Tibial nerve (tissue), 4 donors: ENCODE measurements around the gene SORCS2. TPM values are rescaled to one million over a fixed set of nuclear protein-coding genes. Genes with fewer than 3 reads are reported as not detected.
A peak's percentile ranks its signal among the peaks of the same experiment; 100 is the strongest.

Source experiments
- DNase-seq, 2 donors: peaks; one replicate each; pipeline ENCODE4 v3.0.0-alpha.2; 2019; ENCODE audit warnings: low spot score in 2 of 2
- H3K27ac ChIP-seq, 4 donors: fragments of 200-600 bp; sonication (generic) in 3 of 4; one replicate each; pipeline ENCODE4 v1.5.1; 2017 to 2019; ENCODE audit warnings: mild to moderate bottlenecking in 1 of 4
- H3K27me3 ChIP-seq, 2 donors: fragments of 200-600 bp; sonication (generic) in 1 of 2; one replicate each; pipeline versions ENCODE4 v1.5.1 to v1.6.0; 2017 to 2019
- H3K36me3 ChIP-seq, 3 donors: fragments of 200-600 bp; sonication (generic); one replicate each; pipeline ENCODE4 v1.5.1; 2018 to 2019
- H3K4me1 ChIP-seq, 4 donors: fragments of 200-600 bp; sonication (generic) in 3 of 4; one replicate each; pipeline ENCODE4 v1.5.1; 2017 to 2019
- H3K4me3 ChIP-seq, 4 donors: fragments of 200-600 bp; sonication (generic) in 3 of 4; one replicate each; pipeline ENCODE4 v1.5.1; 2017 to 2019; ENCODE audit warnings: mild to moderate bottlenecking in 1 of 4, moderate library complexity in 1 of 4
- H3K9me3 ChIP-seq, 4 donors: fragments of 200-600 bp; sonication (generic) in 3 of 4; one replicate each; pipeline ENCODE4 v1.5.1; 2017 to 2019
- CTCF ChIP-seq, 5 experiments: fragments of 200-600 bp in 3 of 5; fragments of 450-650 bp in 2 of 5; sonication (generic) in 3 of 5; IDR thresholded peaks; one replicate each; pipeline ENCODE4 v1.5.1; 2016 to 2019; ENCODE audit warnings: antibody characterized with exemption in 5 of 5, mild to moderate bottlenecking in 3 of 5, moderate library complexity in 2 of 5
- EP300 ChIP-seq, 2 donors: sonication (generic); formaldehyde crosslinking; IDR thresholded peaks; one replicate each; pipeline ENCODE4 v1.6.1; 2017; ENCODE audit warnings: antibody characterized with exemption in 2 of 2, mild to moderate bottlenecking in 1 of 2
- POLR2A ChIP-seq, 2 donors: fragments of 450-650 bp; IDR thresholded peaks; one replicate each; pipeline ENCODE4 v1.6.1; 2017; ENCODE audit warnings: antibody characterized with exemption in 2 of 2, mild to moderate bottlenecking in 2 of 2, moderate library complexity in 2 of 2
- WGBS, 2 donors: methylation state at CpG; one replicate each; pipeline ENCODE4 v1.1.5; 2018; 5-methylcytosine and 5-hydroxymethylcytosine counted together
- total RNA-seq, 4 donors: library from RNA; depleted of rRNA; stranded (reverse); fragments of >200 nt; gene quantifications; one replicate each; pipeline ENCODE4 v1.1.0, GENCODE V29; 2016

Gene SORCS2
- total RNA-seq, 4 donors from 2014 or later, result 15.6 to 48.9 (median 38.3) TPM

GRCh38 chr4:7519638-7520376 lies 327.5 kb downstream of the SORCS2 start:
- Histone ChIP-seq H3K27ac (no peak overlapping the region), H3K27me3 (no peaks in the 10 kb centered on the region), H3K9me3 (no peaks in the 10 kb centered on the region), H3K4me1 (peaks cover 0 to 49% (median 3%) of the 10 kb centered on the region in 4 donors), H3K4me3 (no peak overlapping the region), H3K36me3 (no peaks in the 10 kb centered on the region)
- 74 to 84% methylated on average over 15 to 19 of the region's 19 CpGs for WGBS, 2 donors
- DNase-seq, result no peak
- no peak for TF ChIP-seq POLR2A (IDR thresholded peaks at IDR 0.05)
- TF ChIP-seq CTCF (IDR thresholded peaks at IDR 0.05), result no peak
- TF ChIP-seq EP300 (IDR thresholded peaks at IDR 0.05), result no peak

- Histone ChIP-seq H3K27me3 (no peaks in the 10 kb centered on the region), H3K9me3 (no peaks in the 10 kb centered on the region), H3K27ac (no peak overlapping the region), H3K4me3 (no peak overlapping the region), H3K4me1 (peaks cover 0 to 38% (median 0%) of the 10 kb centered on the region in 4 donors), H3K36me3 (no peaks in the 10 kb centered on the region)
- TF ChIP-seq POLR2A (IDR thresholded peaks at IDR 0.05) (no peak), CTCF (IDR thresholded peaks at IDR 0.05) (no peak), EP300 (IDR thresholded peaks at IDR 0.05) (no peak)
- WGBS, 2 donors, result 77 to 78% methylated on average over 6 of the region's 6 CpGs
- DNase-seq, result no peak
Observed at GRCh38 chr4:7521666-7522065, 329.3 kb downstream of the SORCS2 start.

GRCh38 chr4:7522452-7523220 lies 330.3 kb downstream of the SORCS2 start:
- Histone ChIP-seq H3K27me3 (no peaks in the 10 kb centered on the region), H3K4me3 (no peak overlapping the region), H3K9me3 (no peaks in the 10 kb centered on the region), H3K36me3 (no peaks in the 10 kb centered on the region), H3K4me1 (peaks cover 0 to 31% (median 0%) of the 10 kb centered on the region in 4 donors), H3K27ac (no peak overlapping the region)
- no peak for TF ChIP-seq CTCF (IDR thresholded peaks at IDR 0.05)
- TF ChIP-seq POLR2A (IDR thresholded peaks at IDR 0.05), result no peak
- TF ChIP-seq EP300 (IDR thresholded peaks at IDR 0.05), result no peak
- WGBS, 2 donors, result 68 to 69% methylated on average over 5 to 6 of the region's 6 CpGs
- no peak for DNase-seq

- WGBS, 2 donors, result 43 to 74% methylated on average over 3 to 12 of the region's 12 CpGs
- Histone ChIP-seq H3K4me1 (peaks cover 0 to 33% (median 0%) of the 10 kb centered on the region in 4 donors), H3K36me3 (no peaks in the 10 kb centered on the region), H3K27ac (peak overlapping the region in 1 of 4 donors; percentile 66), H3K4me3 (no peak overlapping the region), H3K27me3 (no peaks in the 10 kb centered on the region), H3K9me3 (no peaks in the 10 kb centered on the region)
- TF ChIP-seq POLR2A (IDR thresholded peaks at IDR 0.05), result no peak
- TF ChIP-seq CTCF (IDR thresholded peaks at IDR 0.05), result no peak
- no peak for TF ChIP-seq EP300 (IDR thresholded peaks at IDR 0.05)
- no peak for DNase-seq
Observed at GRCh38 chr4:7523526-7523925, 331.2 kb downstream of the SORCS2 start.
